ENCODE data around the gene GZMH. TPM values are rescaled to one million over a fixed set of nuclear protein-coding genes. Genes with fewer than 3 reads are reported as not detected.

Gene GZMH
- total RNA-seq, 2 experiments from 2014 or later, result not detected

GRCh38 chr14:24630087-24630871 lies 20.8 kb upstream of the GZMH start:
- no peaks in the 10 kb centered on the region for H3K79me2 ChIP-seq (ENCODE audit: insufficient read depth, low read depth, low read length)
- H3K36me3 ChIP-seq (ENCODE audit: insufficient read depth, low read length), result no peaks in the 10 kb centered on the region
- no peaks in the 10 kb centered on the region for H4K20me1 ChIP-seq (ENCODE audit: insufficient read depth, low read length)
- no peak overlapping the region for H3K27ac ChIP-seq (ENCODE audit: low read depth, low read length, poor library complexity, severe bottlenecking)
- H3K4me3 ChIP-seq (ENCODE audit: low read depth, low read length, poor library complexity, severe bottlenecking), result no peak overlapping the region
- TF ChIP-seq EZH2phosphoT487 (IDR thresholded peaks at IDR 0.05; ENCODE audit: borderline replicate concordance, low read depth, low read length) (no peak), CTCF (conservative IDR thresholded peaks at IDR 0.05; ENCODE audit: low read length) (no peak)
- BruUV-seq (replicated peaks), result no TSS peak
- no peak overlapping the region for H2AFZ ChIP-seq (ENCODE audit: low read length)
- ChIA-PET CTCF (ENCODE audit: unreplicated experiment) (no interaction called here), POLR2A (interaction anchor here (0.5 kb wide), 1 partner anchor 85 kb away, joined by 3 read pairs; no protein-coding TSS in a partner anchor)
- H3K4me1 ChIP-seq (ENCODE audit: insufficient read depth, low read length, poor library complexity, severe bottlenecking), result no peaks in the 10 kb centered on the region
- intact Hi-C loops (cut with micrococcal nuclease; ENCODE audit: unreplicated experiment), result no loop called here
- no peaks in the 10 kb centered on the region for H3K9me2 ChIP-seq (ENCODE audit: insufficient read depth, low read length)
- no peak for DNase-seq (ENCODE audit: low spot score)
- no peaks in the 10 kb centered on the region for H3K9me3 ChIP-seq (ENCODE audit: low read length)
- H3K4me2 ChIP-seq (ENCODE audit: low read length), result no peak overlapping the region

- intact Hi-C loops (cut with micrococcal nuclease; ENCODE audit: unreplicated experiment), result no loop called here
- no peak for DNase-seq (ENCODE audit: low spot score)
- Histone ChIP-seq H3K36me3 (ENCODE audit: insufficient read depth, low read length) (no peaks in the 10 kb centered on the region), H3K9me2 (ENCODE audit: insufficient read depth, low read length) (no peaks in the 10 kb centered on the region), H2AFZ (ENCODE audit: low read length) (no peak overlapping the region), H3K9me3 (ENCODE audit: low read length) (no peaks in the 10 kb centered on the region), H3K27ac (ENCODE audit: low read depth, low read length, poor library complexity, severe bottlenecking) (no peak overlapping the region), H3K4me1 (ENCODE audit: insufficient read depth, low read length, poor library complexity, severe bottlenecking) (no peaks in the 10 kb centered on the region), H4K20me1 (ENCODE audit: insufficient read depth, low read length) (no peaks in the 10 kb centered on the region), H3K79me2 (ENCODE audit: insufficient read depth, low read depth, low read length) (no peaks in the 10 kb centered on the region), H3K4me2 (ENCODE audit: low read length) (no peak overlapping the region), H3K4me3 (ENCODE audit: low read depth, low read length, poor library complexity, severe bottlenecking) (no peak overlapping the region)
- POLR2A ChIA-PET, result no interaction called here
- no TSS peak for BruUV-seq (replicated peaks)
- CTCF ChIA-PET (ENCODE audit: unreplicated experiment), result no interaction called here
- TF ChIP-seq CTCF (conservative IDR thresholded peaks at IDR 0.05; ENCODE audit: low read length), result no peak
- no peak for TF ChIP-seq EZH2phosphoT487 (IDR thresholded peaks at IDR 0.05; ENCODE audit: borderline replicate concordance, low read depth, low read length)
These were observed 20.0 kb upstream of the GZMH start for GRCh38 chr14:24629521-24629920.

GRCh38 chr14:24613747-24614146 lies 4.3 kb upstream of the GZMH start:
- H3K27ac ChIP-seq (ENCODE audit: low read depth, low read length, poor library complexity, severe bottlenecking), result no peak overlapping the region
- no peaks in the 10 kb centered on the region for H4K20me1 ChIP-seq (ENCODE audit: insufficient read depth, low read length)
- no peak overlapping the region for H3K4me2 ChIP-seq (ENCODE audit: low read length)
- H3K4me1 ChIP-seq (ENCODE audit: insufficient read depth, low read length, poor library complexity, severe bottlenecking), result no peaks in the 10 kb centered on the region
- H3K79me2 ChIP-seq (ENCODE audit: insufficient read depth, low read depth, low read length), result no peaks in the 10 kb centered on the region
- TF ChIP-seq CTCF (conservative IDR thresholded peaks at IDR 0.05; ENCODE audit: low read length) (no peak), EZH2phosphoT487 (IDR thresholded peaks at IDR 0.05; ENCODE audit: borderline replicate concordance, low read depth, low read length) (no peak)
- H3K4me3 ChIP-seq (ENCODE audit: low read depth, low read length, poor library complexity, severe bottlenecking), result no peak overlapping the region
- H3K9me2 ChIP-seq (ENCODE audit: insufficient read depth, low read length), result no peaks in the 10 kb centered on the region
- no peaks in the 10 kb centered on the region for H3K9me3 ChIP-seq (ENCODE audit: low read length)
- intact Hi-C loops (cut with micrococcal nuclease; ENCODE audit: unreplicated experiment), result no loop called here
- DNase-seq (ENCODE audit: low spot score), result no peak
- ChIA-PET POLR2A (interaction anchor here (1.0 kb wide), 1 partner anchor 14 kb away, joined by 7 read pairs; no protein-coding TSS in a partner anchor), CTCF (ENCODE audit: unreplicated experiment) (no interaction called here)
- BruUV-seq (replicated peaks), result no TSS peak
- no peak overlapping the region for H2AFZ ChIP-seq (ENCODE audit: low read length)
- H3K36me3 ChIP-seq (ENCODE audit: insufficient read depth, low read length), result no peaks in the 10 kb centered on the region
